OCI-LY3 (cell line): ENCODE data around the gene CD200R1L.

Source experiments
- H2AFZ ChIP-seq: fragments of 200-600, 300-600 bp; shearing (Covaris generic); 2 replicates; pipeline ENCODE4 v1.6.0; 2014; ENCODE audit warnings: antibody characterized with exemption, low read depth, low read length
- H3K27ac ChIP-seq: fragments of 200-600, 300-600 bp; sonication (generic); 2 replicates; pipeline ENCODE4 v1.5.1; 2014; ENCODE audit warnings: mild to moderate bottlenecking, low read length, moderate library complexity, mixed read lengths
- H3K27me3 ChIP-seq: fragments of 200-600, 300-600 bp; sonication (generic); 2 replicates; pipeline ENCODE4 v1.6.1; 2014; ENCODE audit warnings: low read depth, low read length, mixed read lengths
- H3K36me3 ChIP-seq: fragments of 200-600, 300-600 bp; sonication (generic); replicated peaks from 2 replicates; pipeline ENCODE3; 2014; ENCODE audit warnings: low read depth, low read length, mixed read lengths
- H3K4me1 ChIP-seq: fragments of 300-600, 200-600 bp; sonication (generic); 2 replicates; pipeline ENCODE4 v1.6.1; 2014; ENCODE audit warnings: low read length, mixed read lengths
- H3K4me2 ChIP-seq: fragments of 200-600, 300-600 bp; sonication (generic); 2 replicates; pipeline ENCODE4 v1.6.1; 2014; ENCODE audit warnings: low read length, mixed read lengths
- H3K4me3 ChIP-seq: fragments of 300-600, 200-600 bp; sonication (generic); 2 replicates; pipeline ENCODE4 v1.5.1; 2014; ENCODE audit warnings: antibody characterized with exemption, mild to moderate bottlenecking, low read length, moderate library complexity
- H3K79me2 ChIP-seq: fragments of 300-600, 200-600 bp; shearing (Covaris generic); 2 replicates; pipeline ENCODE4 v1.6.1; 2014; ENCODE audit warnings: mild to moderate bottlenecking, low read length, mixed read lengths
- H3K9ac ChIP-seq: fragments of 300-600, 200-600 bp; shearing (Covaris generic); 2 replicates; pipeline ENCODE4 v1.6.0; 2014; ENCODE audit warnings: mild to moderate bottlenecking, low read length, moderate library complexity
- H3K9me3 ChIP-seq: fragments of 200-600, 300-600 bp; shearing (Covaris generic); 2 replicates; pipeline ENCODE4 v1.6.1; 2014; ENCODE audit warnings: low read length, mixed read lengths; ENCODE audit not compliant: insufficient read depth
- H4K20me1 ChIP-seq: fragments of 200-600, 300-600 bp; sonication (generic); 2 replicates; pipeline ENCODE4 v1.6.1; 2016; ENCODE audit warnings: low read length, mixed read lengths; ENCODE audit not compliant: insufficient read depth
- CTCF ChIP-seq: fragments of 200-600, 300-600 bp; sonication (generic); IDR thresholded peaks from 2 replicates; pipeline ENCODE4 v1.5.1; 2014; ENCODE audit warnings: antibody characterized with exemption, low read length, low read depth
- EZH2phosphoT487 ChIP-seq: fragments of 200-600 bp; shearing (Covaris generic); IDR thresholded peaks from 2 replicates; pipeline ENCODE4 v1.6.1; 2018; ENCODE audit warnings: antibody characterized with exemption, mixed run types, low read depth

The CD200R1L gene

GRCh38 chr3:112848196-112848595 lies 1.5 kb upstream of the CD200R1L start:
- H3K27ac ChIP-seq = peak overlapping the region; percentile 15; the same call in 1 of the 2 replicates

GRCh38 chr3:112847692-112848091 lies 1.0 kb upstream of the CD200R1L start:
- H3K4me3 ChIP-seq = peak overlapping the region; percentile 29; the same call in 1 of the 2 replicates
- H3K4me1 ChIP-seq = peaks cover 24% of the 10 kb centered on the region
- H3K9ac ChIP-seq = no peak overlapping the region; the same call in 1 of the 2 replicates
- H4K20me1 ChIP-seq = no peaks in the 10 kb centered on the region
- no peaks in the 10 kb centered on the region for H3K79me2 ChIP-seq
- H3K4me2 ChIP-seq = peak overlapping the region; percentile 61
- H3K27me3 ChIP-seq = no peaks in the 10 kb centered on the region
- no peak for TF ChIP-seq CTCF
- TF ChIP-seq EZH2phosphoT487 = no peak
- H3K27ac ChIP-seq = peak overlapping the region; percentile 15; the same call in 1 of the 2 replicates
- peak overlapping the region; percentile 50; the same call in 1 of the 2 replicates for H2AFZ ChIP-seq
- peaks cover 8% of the 10 kb centered on the region for H3K36me3 ChIP-seq
- peaks cover 19% of the 10 kb centered on the region for H3K9me3 ChIP-seq

More at GRCh38 chr3:112848196-112848595, 1.5 kb upstream of the CD200R1L start:
- H3K9ac ChIP-seq = no peak overlapping the region; the same call in 1 of the 2 replicates
- peaks cover 8% of the 10 kb centered on the region for H3K36me3 ChIP-seq
- H3K9me3 ChIP-seq = peaks cover 19% of the 10 kb centered on the region
- no peaks in the 10 kb centered on the region for H3K27me3 ChIP-seq
- TF ChIP-seq CTCF (no peak), EZH2phosphoT487 (no peak)
- H3K4me3 ChIP-seq = peak overlapping the region; percentile 29; the same call in 1 of the 2 replicates
- H2AFZ ChIP-seq = peak overlapping the region; percentile 50; the same call in 1 of the 2 replicates
- no peaks in the 10 kb centered on the region for H3K79me2 ChIP-seq
- H3K4me1 ChIP-seq = peaks cover 24% of the 10 kb centered on the region
- H4K20me1 ChIP-seq = no peaks in the 10 kb centered on the region
- peak overlapping the region; percentile 61 for H3K4me2 ChIP-seq

- H3K4me1 ChIP-seq = peaks cover 24% of the 10 kb centered on the region
- H3K9ac ChIP-seq = no peak overlapping the region
- TF ChIP-seq EZH2phosphoT487 (no peak), CTCF (no peak)
- no peaks in the 10 kb centered on the region for H4K20me1 ChIP-seq
- no peak overlapping the region for H2AFZ ChIP-seq
- no peak overlapping the region for H3K27ac ChIP-seq
- H3K79me2 ChIP-seq = no peaks in the 10 kb centered on the region
- 0 out of 2 replicates have a peak, but pooled peaks cover 7% of the 10 kb centered on the region for H3K9me3 ChIP-seq
- H3K4me3 ChIP-seq = no peak overlapping the region
- peaks cover 8% of the 10 kb centered on the region for H3K36me3 ChIP-seq
- no peaks in the 10 kb centered on the region for H3K27me3 ChIP-seq
- no peak overlapping the region for H3K4me2 ChIP-seq
Measured at GRCh38 chr3:112845772-112846171, 892 bp downstream of the CD200R1L start.

GRCh38 chr3:112829046-112829445 lies 17.6 kb downstream of the CD200R1L start:
- Histone ChIP-seq H3K36me3 (no peaks in the 10 kb centered on the region), H3K4me2 (no peak overlapping the region), H4K20me1 (no peaks in the 10 kb centered on the region), H3K4me3 (no peak overlapping the region), H3K79me2 (no peaks in the 10 kb centered on the region), H3K27ac (no peak overlapping the region), H2AFZ (no peak overlapping the region), H3K27me3 (no peaks in the 10 kb centered on the region), H3K9ac (no peak overlapping the region), H3K4me1 (no peaks in the 10 kb centered on the region), H3K9me3 (no peaks in the 10 kb centered on the region)
- TF ChIP-seq CTCF (no peak), EZH2phosphoT487 (no peak)
